WTC11 (cell line): ENCODE data around the gene CYP19A1. TPM values are rescaled to one million over a fixed set of nuclear protein-coding genes. Genes with fewer than 3 reads are reported as not detected.

Experiments
- ATAC-seq: fragments of 200-7000 bp; cut with Tn5 transposase; 2 replicates; pipeline ENCODE4 v1.10.0; 2021; ENCODE audit warnings: mild to moderate bottlenecking, moderate library complexity
- CTCF ChIA-PET: fragments of 300-600 bp; sonication (Branson Sonifier 250); formaldehyde crosslinking; loops from one replicate; lab custom pipeline; 2021; ENCODE audit warnings: antibody characterized with exemption; lab: Charles Lee
- POLR2A ChIA-PET: fragments of 350-600 bp; sonication (Branson Sonifier 250); formaldehyde crosslinking; loops from one replicate; lab custom pipeline; 2021; ENCODE audit warnings: antibody characterized with exemption; lab: Charles Lee
- DNase-seq: peaks from one replicate; pipeline ENCODE4 v3.0.0; 2021; ENCODE audit warnings: low spot score
- H3K27ac Mint-ChIP-seq: 2 replicates; pipeline ENCODE4 v1.8.0; 2021; ENCODE audit warnings: mixed read lengths
- H3K27me3 Mint-ChIP-seq: 2 replicates; pipeline ENCODE4 v1.8.0; 2021; ENCODE audit warnings: low read depth, mild to moderate bottlenecking, moderate library complexity, mixed read lengths
- H3K36me3 Mint-ChIP-seq: 2 replicates; pipeline ENCODE4 v1.8.0; 2021; ENCODE audit warnings: mixed read lengths
- H3K4me1 Mint-ChIP-seq: 2 replicates; pipeline ENCODE4 v1.8.0; 2022; ENCODE audit warnings: mixed read lengths
- H3K4me3 Mint-ChIP-seq: 2 replicates; pipeline ENCODE4 v1.8.0; 2021; ENCODE audit warnings: mild to moderate bottlenecking, moderate library complexity, mixed read lengths
- H3K9me3 Mint-ChIP-seq: 2 replicates; pipeline ENCODE4 v1.8.0; 2021; ENCODE audit warnings: mixed read lengths
- FOXJ3 ChIP-seq: sonication (generic); formaldehyde crosslinking; IDR thresholded peaks from 2 replicates; pipeline ENCODE4 v1.9.0; 2021; ENCODE audit warnings: missing genetic modification reagents, mild to moderate bottlenecking, borderline replicate concordance
- FOXK1 ChIP-seq: sonication (generic); formaldehyde crosslinking; IDR thresholded peaks from 2 replicates; pipeline ENCODE4 v1.8.0; 2022; ENCODE audit warnings: mild to moderate bottlenecking, moderate library complexity, missing genetic modification reagents
- NFYB ChIP-seq: sonication (generic); formaldehyde crosslinking; conservative IDR thresholded peaks from 2 replicates; pipeline ENCODE4 v1.8.0; 2022; ENCODE audit warnings: low read depth, missing genetic modification reagents
- NR3C1 ChIP-seq: sonication (generic); formaldehyde crosslinking; conservative IDR thresholded peaks from 2 replicates; pipeline ENCODE4 v1.8.1; 2023; ENCODE audit warnings: low read depth, mild to moderate bottlenecking, missing genetic modification reagents
- OVOL2 ChIP-seq: fragments of 250-450 bp; sonication (Bioruptor Pico); IDR thresholded peaks from 2 replicates; pipeline ENCODE4 v1.9.0; 2021; ENCODE audit warnings: mild to moderate bottlenecking, borderline replicate concordance
- PRRX2 ChIP-seq: fragments of 250-450 bp; sonication (Bioruptor Pico); IDR thresholded peaks from 2 replicates; pipeline ENCODE4 v1.8.0; 2021; ENCODE audit warnings: mild to moderate bottlenecking
- TEAD1 ChIP-seq: sonication (generic); formaldehyde crosslinking; IDR thresholded peaks from 2 replicates; pipeline ENCODE4 v1.8.0; 2022; ENCODE audit warnings: mild to moderate bottlenecking, missing genetic modification reagents
- TP53 ChIP-seq: sonication (generic); formaldehyde crosslinking; IDR thresholded peaks from 2 replicates; pipeline ENCODE4 v1.8.1; 2023; ENCODE audit warnings: mild to moderate bottlenecking, missing genetic modification reagents
- ZBTB21 ChIP-seq: sonication (generic); formaldehyde crosslinking; IDR thresholded peaks from 2 replicates; pipeline ENCODE4 v1.8.1; 2023; ENCODE audit warnings: mild to moderate bottlenecking, missing genetic modification reagents, borderline replicate concordance
- ZNF121 ChIP-seq: sonication (generic); formaldehyde crosslinking; IDR thresholded peaks from 2 replicates; pipeline ENCODE4 v1.8.0; 2023; ENCODE audit warnings: missing genetic modification reagents
- ZNF263 ChIP-seq: sonication (generic); formaldehyde crosslinking; IDR thresholded peaks from 2 replicates; pipeline ENCODE4 v1.8.1; 2022; ENCODE audit warnings: low read depth, mild to moderate bottlenecking, moderate library complexity, missing genetic modification reagents
- ZNF416 ChIP-seq: fragments of 250-450 bp; sonication (Bioruptor Pico); IDR thresholded peaks from 2 replicates; pipeline ENCODE4 v1.9.0; 2021; ENCODE audit warnings: mild to moderate bottlenecking, inconsistent platforms
- total RNA-seq: library from RNA; stranded (reverse); gene quantifications from 3 replicates; pipeline ENCODE4 v1.2.3, GENCODE V29; 2021
- TF ChIP-seq, protein P1 (sequence below): fragments of 250-450 bp; sonication (Bioruptor Pico); IDR thresholded peaks from 2 replicates; pipeline ENCODE4 v1.9.0; 2021; ENCODE audit warnings: mild to moderate bottlenecking
- TF ChIP-seq, protein P2 (sequence below): sonication (generic); formaldehyde crosslinking; IDR thresholded peaks from 2 replicates; pipeline ENCODE4 v1.8.1; 2023; ENCODE audit warnings: mild to moderate bottlenecking, missing genetic modification reagents, moderate library complexity
- TF ChIP-seq, protein P3 (sequence below): fragments of 250-450 bp; sonication (Bioruptor Pico); IDR thresholded peaks from 2 replicates; pipeline ENCODE4 v1.9.0; 2021; ENCODE audit warnings: mild to moderate bottlenecking
- TF ChIP-seq, protein P4 (sequence below): sonication (generic); formaldehyde crosslinking; IDR thresholded peaks from 2 replicates; pipeline ENCODE4 v1.8.1; 2022; ENCODE audit warnings: mild to moderate bottlenecking, moderate library complexity, missing genetic modification reagents
- TF ChIP-seq, protein P5 (sequence below): sonication (generic); formaldehyde crosslinking; IDR thresholded peaks from 2 replicates; pipeline ENCODE4 v1.8.1; 2023; ENCODE audit warnings: mild to moderate bottlenecking, moderate library complexity, missing genetic modification reagents
- TF ChIP-seq, protein P6 (sequence below): fragments of 250-450 bp; sonication (Bioruptor Pico); IDR thresholded peaks from 2 replicates; pipeline ENCODE4 v1.8.0; 2021; ENCODE audit warnings: mild to moderate bottlenecking

CYP19A1 gene
- total RNA-seq, 1 experiment from 2014 or later: not detected

DNA sequence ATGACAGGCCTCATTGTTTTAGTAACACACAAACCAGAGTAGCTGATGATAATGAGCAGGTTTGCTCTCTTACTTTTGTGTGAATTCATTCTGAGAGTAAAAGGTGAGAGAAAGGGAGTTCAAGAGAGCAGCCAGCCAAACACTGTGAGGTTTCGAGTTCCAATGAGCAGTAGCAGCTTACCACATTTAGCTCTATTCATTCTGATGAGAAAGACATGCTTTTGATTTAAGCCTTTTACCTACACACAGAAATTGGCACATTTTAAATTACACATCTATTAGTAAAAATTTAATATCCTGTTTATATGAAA is 31.0 kb upstream of the CYP19A1 start (continued):
- TF ChIP-seq, protein P1, sequence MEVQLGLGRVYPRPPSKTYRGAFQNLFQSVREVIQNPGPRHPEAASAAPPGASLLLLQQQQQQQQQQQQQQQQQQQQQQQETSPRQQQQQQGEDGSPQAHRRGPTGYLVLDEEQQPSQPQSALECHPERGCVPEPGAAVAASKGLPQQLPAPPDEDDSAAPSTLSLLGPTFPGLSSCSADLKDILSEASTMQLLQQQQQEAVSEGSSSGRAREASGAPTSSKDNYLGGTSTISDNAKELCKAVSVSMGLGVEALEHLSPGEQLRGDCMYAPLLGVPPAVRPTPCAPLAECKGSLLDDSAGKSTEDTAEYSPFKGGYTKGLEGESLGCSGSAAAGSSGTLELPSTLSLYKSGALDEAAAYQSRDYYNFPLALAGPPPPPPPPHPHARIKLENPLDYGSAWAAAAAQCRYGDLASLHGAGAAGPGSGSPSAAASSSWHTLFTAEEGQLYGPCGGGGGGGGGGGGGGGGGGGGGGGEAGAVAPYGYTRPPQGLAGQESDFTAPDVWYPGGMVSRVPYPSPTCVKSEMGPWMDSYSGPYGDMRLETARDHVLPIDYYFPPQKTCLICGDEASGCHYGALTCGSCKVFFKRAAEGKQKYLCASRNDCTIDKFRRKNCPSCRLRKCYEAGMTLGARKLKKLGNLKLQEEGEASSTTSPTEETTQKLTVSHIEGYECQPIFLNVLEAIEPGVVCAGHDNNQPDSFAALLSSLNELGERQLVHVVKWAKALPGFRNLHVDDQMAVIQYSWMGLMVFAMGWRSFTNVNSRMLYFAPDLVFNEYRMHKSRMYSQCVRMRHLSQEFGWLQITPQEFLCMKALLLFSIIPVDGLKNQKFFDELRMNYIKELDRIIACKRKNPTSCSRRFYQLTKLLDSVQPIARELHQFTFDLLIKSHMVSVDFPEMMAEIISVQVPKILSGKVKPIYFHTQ (CRISPR knock-in tag): no peak
- TF ChIP-seq NFYB (CRISPR knock-in tag): no peak
- no peak for TF ChIP-seq ZNF263

DNA sequence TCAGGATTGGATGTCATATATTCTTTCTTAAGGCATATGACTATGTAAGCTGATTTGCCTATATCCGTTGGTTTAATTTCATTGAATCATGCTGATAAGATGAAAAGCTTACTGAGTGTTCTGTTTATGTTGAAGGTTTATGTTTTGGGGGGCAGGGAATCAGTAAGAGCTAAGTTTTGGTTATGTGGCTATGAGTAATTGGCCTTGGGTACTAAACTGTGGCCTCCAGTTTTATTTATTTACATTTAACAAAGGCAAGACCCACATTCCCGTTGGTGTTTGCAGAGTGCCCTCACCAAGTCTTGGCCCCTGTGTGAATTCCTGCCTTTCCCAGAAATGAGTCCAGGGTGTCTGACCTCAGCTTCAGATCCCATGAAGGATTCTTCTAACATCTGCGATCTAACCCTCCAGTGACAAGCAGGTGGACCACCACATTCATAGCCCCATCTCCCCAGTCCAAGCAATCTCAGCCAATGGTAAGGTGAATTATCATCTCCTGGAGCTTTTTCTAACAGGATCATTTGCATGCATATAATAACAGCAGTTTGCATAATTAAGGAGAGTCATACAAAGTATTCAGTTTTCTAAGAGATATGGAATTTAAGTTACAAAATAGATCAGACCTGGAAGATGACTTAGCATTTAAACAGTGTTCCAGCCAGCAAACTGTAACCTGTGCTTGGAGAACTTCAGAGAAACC is 30.5 kb upstream of the CYP19A1 start:
- Mint-ChIP-seq H3K4me1 (peaks cover 4% of the 10 kb centered on the region; the same call in 1 of the 2 replicates), H3K9me3 (no peaks in the 10 kb centered on the region), H3K27ac (no peak overlapping the region), H3K4me3 (no peak overlapping the region), H3K36me3 (no peaks in the 10 kb centered on the region), H3K27me3 (no peaks in the 10 kb centered on the region)
- DNase-seq (no peak), ATAC-seq (no peak)
- ChIA-PET POLR2A (no interaction called here), CTCF (interaction anchor here (0.9 to 2.8 kb wide), 8 partner anchors 14 to 236 kb away, joined by 3 to 10 read pairs (median 6); no protein-coding TSS in a partner anchor)
- TF ChIP-seq OVOL2 (CRISPR knock-in tag) (no peak), ZNF263 (no peak), ZNF121 (CRISPR knock-in tag) (no peak), PRRX2 (CRISPR knock-in tag) (no peak), TP53 (CRISPR knock-in tag) (no peak)
- TF ChIP-seq, protein P2, sequence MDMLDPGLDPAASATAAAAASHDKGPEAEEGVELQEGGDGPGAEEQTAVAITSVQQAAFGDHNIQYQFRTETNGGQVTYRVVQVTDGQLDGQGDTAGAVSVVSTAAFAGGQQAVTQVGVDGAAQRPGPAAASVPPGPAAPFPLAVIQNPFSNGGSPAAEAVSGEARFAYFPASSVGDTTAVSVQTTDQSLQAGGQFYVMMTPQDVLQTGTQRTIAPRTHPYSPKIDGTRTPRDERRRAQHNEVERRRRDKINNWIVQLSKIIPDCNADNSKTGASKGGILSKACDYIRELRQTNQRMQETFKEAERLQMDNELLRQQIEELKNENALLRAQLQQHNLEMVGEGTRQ (CRISPR knock-in tag): no peak
- TF ChIP-seq, protein P3, sequence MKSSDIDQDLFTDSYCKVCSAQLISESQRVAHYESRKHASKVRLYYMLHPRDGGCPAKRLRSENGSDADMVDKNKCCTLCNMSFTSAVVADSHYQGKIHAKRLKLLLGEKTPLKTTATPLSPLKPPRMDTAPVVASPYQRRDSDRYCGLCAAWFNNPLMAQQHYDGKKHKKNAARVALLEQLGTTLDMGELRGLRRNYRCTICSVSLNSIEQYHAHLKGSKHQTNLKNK (CRISPR knock-in tag): no peak
- TF ChIP-seq, protein P4, sequence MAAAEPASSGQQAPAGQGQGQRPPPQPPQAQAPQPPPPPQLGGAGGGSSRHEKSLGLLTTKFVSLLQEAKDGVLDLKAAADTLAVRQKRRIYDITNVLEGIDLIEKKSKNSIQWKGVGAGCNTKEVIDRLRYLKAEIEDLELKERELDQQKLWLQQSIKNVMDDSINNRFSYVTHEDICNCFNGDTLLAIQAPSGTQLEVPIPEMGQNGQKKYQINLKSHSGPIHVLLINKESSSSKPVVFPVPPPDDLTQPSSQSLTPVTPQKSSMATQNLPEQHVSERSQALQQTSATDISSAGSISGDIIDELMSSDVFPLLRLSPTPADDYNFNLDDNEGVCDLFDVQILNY: no peak

DNA sequence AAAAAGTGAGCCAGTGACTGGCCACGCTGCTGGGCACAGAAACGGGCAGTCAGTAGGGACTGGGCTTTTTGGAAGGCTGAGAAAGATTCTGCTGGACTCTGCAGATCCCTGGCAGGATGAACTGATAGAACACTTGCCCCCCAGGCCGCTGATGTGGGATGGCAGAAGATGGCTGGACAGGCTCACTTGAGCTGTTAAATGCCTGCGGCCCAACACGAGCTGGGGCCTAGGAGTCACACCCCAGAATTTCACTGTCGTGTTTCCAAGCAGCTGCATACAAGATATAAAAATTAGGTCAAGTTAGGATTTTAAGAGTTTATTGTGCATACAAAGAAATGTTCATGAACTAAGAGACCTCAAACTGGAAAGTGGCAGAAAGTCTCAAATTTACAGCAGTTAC is 29.9 kb upstream of the CYP19A1 start:
- CTCF ChIA-PET: interaction anchor here (1.3 to 2.8 kb wide), 6 partner anchors 14 to 206 kb away, joined by 5 to 10 read pairs (median 8); no protein-coding TSS in a partner anchor
- no peaks in the 10 kb centered on the region for H3K27me3 Mint-ChIP-seq
- no peak overlapping the region for H3K4me3 Mint-ChIP-seq
- no peaks in the 10 kb centered on the region for H3K9me3 Mint-ChIP-seq
- no peaks in the 10 kb centered on the region for H3K36me3 Mint-ChIP-seq
- no peak for ATAC-seq
- no peak overlapping the region for H3K27ac Mint-ChIP-seq
- POLR2A ChIA-PET: no interaction called here
- H3K4me1 Mint-ChIP-seq: peaks cover 4% of the 10 kb centered on the region; the same call in 1 of the 2 replicates
- DNase-seq: no peak
- TF ChIP-seq, protein P5, sequence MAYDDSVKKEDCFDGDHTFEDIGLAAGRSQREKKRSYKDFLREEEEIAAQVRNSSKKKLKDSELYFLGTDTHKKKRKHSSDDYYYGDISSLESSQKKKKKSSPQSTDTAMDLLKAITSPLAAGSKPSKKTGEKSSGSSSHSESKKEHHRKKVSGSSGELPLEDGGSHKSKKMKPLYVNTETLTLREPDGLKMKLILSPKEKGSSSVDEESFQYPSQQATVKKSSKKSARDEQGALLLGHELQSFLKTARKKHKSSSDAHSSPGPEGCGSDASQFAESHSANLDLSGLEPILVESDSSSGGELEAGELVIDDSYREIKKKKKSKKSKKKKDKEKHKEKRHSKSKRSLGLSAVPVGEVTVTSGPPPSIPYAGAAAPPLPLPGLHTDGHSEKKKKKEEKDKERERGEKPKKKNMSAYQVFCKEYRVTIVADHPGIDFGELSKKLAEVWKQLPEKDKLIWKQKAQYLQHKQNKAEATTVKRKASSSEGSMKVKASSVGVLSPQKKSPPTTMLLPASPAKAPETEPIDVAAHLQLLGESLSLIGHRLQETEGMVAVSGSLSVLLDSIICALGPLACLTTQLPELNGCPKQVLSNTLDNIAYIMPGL: no peak
- TF ChIP-seq, protein P4: no peak
- TF ChIP-seq FOXJ3 (CRISPR knock-in tag): no peak
- TF ChIP-seq, protein P1 (CRISPR knock-in tag): no peak
- TF ChIP-seq, protein P6, sequence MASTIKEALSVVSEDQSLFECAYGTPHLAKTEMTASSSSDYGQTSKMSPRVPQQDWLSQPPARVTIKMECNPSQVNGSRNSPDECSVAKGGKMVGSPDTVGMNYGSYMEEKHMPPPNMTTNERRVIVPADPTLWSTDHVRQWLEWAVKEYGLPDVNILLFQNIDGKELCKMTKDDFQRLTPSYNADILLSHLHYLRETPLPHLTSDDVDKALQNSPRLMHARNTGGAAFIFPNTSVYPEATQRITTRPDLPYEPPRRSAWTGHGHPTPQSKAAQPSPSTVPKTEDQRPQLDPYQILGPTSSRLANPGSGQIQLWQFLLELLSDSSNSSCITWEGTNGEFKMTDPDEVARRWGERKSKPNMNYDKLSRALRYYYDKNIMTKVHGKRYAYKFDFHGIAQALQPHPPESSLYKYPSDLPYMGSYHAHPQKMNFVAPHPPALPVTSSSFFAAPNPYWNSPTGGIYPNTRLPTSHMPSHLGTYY (CRISPR knock-in tag): no peak
- no peak for TF ChIP-seq ZNF416
- no peak for TF ChIP-seq FOXK1 (CRISPR knock-in tag)
- TF ChIP-seq ZNF121 (CRISPR knock-in tag): no peak
- no peak for TF ChIP-seq ZBTB21
- no peak for TF ChIP-seq TEAD1
- no peak for TF ChIP-seq NR3C1 (CRISPR knock-in tag)
